Activated T-cell treated with anti-CD3 and anti-CD28 coated beads, Interleukin-2, amount 50 U/mL, for 1 hour (primary cell): ENCODE results near the gene GNAO1.
A peak's percentile ranks its signal among the peaks of the same experiment; 100 is the strongest.

Experiments
- DNase-seq: peaks from one replicate; pipeline ENCODE4 v3.0.0-alpha.2; 2020

The GNAO1 gene

DNA sequence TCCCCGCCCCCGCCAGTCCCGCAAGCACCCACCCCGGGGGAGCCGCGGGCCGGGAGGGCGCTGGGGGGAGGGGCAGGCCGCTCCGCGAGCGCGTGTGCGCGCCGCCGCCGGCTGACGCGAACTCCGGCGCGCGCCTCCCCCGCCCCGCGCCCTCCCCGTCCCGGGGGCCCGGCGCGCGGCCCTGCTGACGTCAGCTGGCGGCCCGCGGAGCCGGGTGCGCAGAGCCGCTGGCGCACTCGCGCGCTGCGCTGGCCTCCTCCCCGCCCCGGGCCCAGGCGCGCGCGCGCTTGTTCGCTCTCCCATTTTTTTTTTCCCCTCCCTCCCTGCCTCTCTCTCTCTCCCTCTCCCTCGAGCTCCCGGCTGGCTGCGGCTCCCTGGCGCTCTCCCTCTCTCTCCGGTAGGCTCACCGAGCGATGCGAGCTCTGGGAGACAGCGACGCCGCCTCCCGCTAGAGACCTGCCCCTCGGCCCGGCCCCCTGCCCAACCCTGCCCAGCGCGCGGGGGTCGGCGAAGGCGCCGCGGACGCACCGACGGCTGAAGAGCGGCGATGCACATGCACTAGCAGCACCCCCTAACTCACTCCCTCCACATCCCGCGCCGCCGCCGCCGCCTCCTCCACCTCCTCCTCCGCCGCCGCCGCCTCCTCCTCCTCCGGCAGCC lies at the start of gene GNAO1:
GNAO1 (plus strand) TSS at position 334 of the 660 bp plus-strand sequence. CDS start 747 bp downstream, outside the sequence.
- peak; percentile 71 for DNase-seq

DNA sequence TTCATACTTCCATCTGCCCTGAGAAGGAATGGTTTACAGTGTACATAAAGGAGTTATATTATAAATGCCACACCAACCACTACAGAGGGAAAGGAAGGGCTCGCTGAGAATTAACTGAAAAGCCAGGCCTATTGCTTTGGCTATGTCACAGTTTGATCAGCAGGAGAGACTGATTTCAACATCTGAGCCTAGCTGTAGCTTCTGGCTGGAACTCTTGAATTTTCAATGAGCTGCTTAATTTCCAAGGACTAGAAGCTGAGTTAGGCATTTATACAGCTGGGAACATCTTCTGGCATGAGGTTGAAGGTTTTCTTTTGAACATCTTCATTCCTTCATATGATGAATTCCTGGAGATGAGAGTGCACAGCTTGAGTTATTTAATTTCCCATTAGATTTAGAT lies 47.6 kb upstream of the GNAO1 start:
- no peak for DNase-seq

DNA sequence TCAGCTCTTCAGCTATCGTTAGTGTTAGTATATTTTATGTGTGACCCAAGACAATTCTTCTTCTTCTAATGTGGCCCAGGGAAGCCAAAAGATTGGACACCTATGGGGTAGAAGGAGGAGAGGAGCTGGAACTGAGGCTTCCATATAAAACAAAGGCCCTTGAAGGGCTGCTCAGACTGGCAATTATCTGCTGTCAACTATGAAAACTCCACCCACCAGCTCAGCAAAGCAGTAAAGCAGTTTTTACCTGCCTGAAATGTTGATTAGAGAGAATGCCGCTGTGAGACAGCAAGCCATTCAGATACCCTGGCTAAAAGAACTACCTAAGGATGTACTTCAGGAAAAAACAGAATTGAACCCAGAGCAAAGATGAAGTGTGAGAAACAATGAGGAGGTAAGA lies 45.9 kb upstream of the GNAO1 start:
- no peak for DNase-seq

DNA sequence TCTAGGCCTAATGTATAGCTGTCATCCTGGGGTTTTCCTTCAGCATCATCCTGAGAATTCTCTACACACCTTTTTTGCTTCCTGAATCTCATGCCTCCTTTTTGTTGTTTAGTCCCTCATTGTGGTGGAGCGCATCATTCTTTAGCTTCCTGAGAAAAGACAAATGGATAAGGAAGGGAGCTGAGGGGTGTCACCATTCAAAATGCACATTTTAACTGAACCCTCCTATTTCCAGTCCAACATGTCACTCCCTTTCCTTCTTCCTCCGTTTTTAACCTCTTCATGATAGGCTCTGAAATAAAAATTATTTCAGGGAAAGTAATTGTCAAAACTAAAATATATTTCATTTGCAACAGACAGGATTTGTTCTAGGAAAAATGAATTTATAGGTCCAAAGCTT lies 39.7 kb upstream of the GNAO1 start:
- no peak for DNase-seq

GRCh38 chr16:56161658-56162057 lies 29.6 kb upstream of the GNAO1 start:
- DNase-seq: no peak

DNA sequence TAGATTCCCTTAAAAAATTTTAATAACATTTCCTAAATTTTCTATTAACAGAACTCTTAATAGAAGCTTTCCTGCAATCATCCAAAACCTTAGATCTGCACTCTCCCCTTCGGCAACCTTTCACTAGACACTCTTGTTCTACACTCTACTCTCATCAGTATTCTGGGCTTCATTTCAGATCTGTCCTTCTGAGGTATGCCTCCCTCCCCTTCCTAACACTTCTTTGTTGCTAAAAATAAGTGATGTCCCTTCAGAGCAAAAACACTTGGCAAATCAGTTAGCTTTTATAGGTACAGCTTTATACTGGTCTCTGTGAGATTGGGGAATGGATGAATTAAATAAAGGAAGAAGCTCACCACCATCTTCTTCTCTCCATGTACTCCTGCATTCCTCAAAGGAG lies 28.2 kb upstream of the GNAO1 start:
- DNase-seq: no peak

GRCh38 chr16:56163938-56164337 lies 27.4 kb upstream of the GNAO1 start:
- no peak for DNase-seq

DNA sequence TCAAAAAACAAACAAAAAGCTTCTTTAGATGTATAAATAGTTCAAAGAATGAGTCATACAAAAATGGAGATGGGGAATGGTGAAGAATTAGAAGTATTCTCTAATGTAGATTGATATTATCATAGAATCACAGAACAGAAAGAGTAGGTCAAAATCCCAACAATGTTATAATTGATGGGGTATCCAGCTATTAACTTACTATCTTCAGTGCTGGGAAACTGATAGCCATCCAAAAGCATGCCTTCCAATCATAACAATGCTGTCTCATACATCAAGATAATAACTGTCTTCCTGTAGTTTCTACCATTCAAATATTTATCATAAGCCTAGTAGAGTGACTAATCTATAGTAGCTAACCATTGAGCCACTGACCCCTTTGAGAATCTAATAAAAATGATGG lies 26.7 kb upstream of the GNAO1 start:
- DNase-seq: no peak

GRCh38 chr16:56174411-56174810 lies 16.9 kb upstream of the GNAO1 start:
- DNase-seq: no peak

- DNase-seq: no peak
Measured at GRCh38 chr16:56181401-56181800, 9.9 kb upstream of the GNAO1 start.

GRCh38 chr16:56183266-56183665 lies 8.0 kb upstream of the GNAO1 start:
- no peak for DNase-seq

DNA sequence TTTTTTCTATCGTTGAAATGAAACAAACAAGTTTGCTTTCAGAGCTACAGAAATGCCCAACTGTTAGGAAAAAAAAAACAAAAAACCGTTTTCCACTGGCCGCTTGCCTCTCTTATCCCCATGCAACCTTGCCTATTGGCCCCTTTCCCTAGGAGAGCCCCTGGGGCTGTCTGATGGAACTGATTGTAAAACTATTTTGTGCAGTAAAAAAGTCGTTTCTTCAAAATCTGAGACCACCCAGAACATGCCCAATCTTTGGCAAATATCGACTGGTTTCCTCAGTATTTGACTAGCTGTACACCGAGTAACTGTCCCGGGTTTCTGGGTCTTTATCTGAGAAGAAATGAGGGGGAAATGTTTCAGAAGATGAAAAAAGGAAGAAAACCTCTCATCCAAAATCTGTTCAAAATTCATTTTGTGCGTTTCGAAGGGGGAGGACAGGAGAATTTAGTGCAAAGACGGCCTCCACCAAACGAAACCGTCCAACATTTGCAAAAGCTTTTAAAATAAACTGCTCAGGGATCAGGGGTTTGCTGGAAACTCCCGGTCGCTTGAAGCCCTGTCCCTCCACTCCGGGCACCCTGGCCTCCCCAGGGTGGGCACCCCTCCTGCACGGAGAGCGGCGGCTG lies 1.1 kb upstream of the GNAO1 start:
- DNase-seq: no peak

- no peak for DNase-seq
Measured at GRCh38 chr16:56190677-56191155, 573 bp upstream of the GNAO1 start.

- peak; percentile 23 for DNase-seq
Measured at GRCh38 chr16:56191835-56192634, 746 bp downstream of the GNAO1 start.

DNA sequence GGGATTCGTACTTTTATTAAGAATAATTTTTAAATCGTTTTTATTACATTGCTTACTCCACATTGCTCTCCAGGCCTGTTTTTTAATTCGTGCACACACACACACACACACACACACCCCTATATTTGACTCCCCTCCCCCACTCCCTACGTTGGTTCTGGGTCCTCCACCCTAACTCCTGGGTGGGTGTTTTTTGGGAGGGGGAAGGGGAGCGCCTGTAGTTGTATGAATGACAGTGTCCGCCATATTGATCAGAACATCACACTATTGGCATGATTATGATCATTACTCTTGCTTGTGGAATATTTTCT lies 1.3 kb downstream of the GNAO1 start:
- no peak for DNase-seq

DNA sequence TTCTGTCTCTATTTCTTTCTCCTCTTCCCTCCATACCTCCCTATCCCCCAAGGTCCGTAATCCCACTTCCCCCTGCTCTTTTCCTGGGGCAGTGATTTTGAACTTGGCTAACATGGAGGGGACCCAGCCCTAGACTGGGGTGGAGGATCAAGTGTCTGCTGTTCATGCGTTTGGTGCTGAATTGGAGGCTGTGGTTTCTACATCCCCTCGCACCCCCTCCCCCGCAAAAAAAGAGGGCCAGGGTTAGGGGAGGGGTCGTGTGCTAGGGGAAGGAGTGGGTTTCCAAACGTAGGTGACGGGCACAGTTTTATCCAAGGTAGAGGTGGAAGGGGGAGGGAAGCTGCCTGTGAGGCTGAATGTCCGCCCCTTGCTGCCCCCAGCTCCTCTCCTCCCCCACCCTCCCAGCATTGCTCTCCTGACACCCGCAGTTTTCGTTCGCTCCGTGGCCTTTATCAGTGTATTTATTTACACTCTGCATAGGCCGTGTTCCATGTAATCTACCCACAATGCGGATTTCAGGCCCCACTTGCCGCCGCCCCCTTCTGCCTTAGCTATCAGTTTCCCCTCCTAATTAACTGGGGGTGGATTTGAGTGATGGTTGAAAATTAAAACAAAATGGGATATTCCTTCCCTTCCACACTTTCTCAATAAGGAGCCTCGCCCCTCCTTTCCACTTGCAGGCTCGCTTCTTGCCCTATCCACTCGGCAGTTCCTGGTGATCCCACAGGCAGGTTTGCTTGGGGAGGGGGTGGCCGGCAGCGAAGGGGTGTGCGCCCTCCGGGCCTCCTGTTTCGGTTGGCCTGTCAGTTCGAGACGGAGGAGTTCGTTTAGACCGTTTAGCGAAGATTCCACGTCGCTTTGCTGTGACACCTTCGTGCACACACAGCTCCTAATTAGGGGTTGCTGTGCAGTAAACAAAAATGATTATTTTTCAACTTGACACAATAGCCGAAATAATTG lies 2.0 kb downstream of the GNAO1 start:
- DNase-seq: no peak

GRCh38 chr16:56193951-56194726 lies 2.9 kb downstream of the GNAO1 start:
- peak; percentile 75 for DNase-seq

DNA sequence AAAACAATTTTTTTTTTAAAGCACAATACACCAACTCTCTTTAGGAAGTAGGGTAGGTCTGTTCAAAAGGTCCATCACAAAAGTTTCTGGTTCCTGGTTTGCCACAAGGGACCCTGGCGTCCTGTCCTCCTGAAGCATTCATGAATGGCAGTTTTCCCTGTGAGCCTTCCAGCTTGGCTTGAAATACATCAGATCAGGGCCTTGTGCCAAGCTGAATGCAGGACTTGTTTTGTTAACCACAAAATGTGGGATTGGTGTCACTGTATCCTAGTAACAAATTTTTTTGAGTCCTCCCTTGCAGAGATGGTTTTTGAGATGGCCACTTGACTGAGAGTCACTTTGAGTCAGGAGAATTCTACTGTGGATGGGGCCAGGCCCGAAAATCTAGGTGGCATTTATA lies 3.9 kb downstream of the GNAO1 start:
- DNase-seq: no peak

- DNase-seq: no peak
Measured at GRCh38 chr16:56196381-56196780, 5.1 kb downstream of the GNAO1 start.

- DNase-seq: no peak
Measured at GRCh38 chr16:56197192-56197992, 6.1 kb downstream of the GNAO1 start.
